Activated T-cell treated with anti-CD3 and anti-CD28 coated beads, Interleukin-2, amount 50 U/mL, for 4 hours (primary cell): ENCODE measurements around the gene EMB. TPM values are rescaled to one million over a fixed set of nuclear protein-coding genes. Genes with fewer than 3 reads are reported as not detected.
"Not testable (repeated sequence)": the region's sequence is repeated elsewhere in the genome, so short reads cannot be mapped to it uniquely, and the experiment has no call there.

Source experiments
- ATAC-seq, 2 donors: fragments of 200-7000 bp; cut with Tn5 transposase; one replicate each; pipeline ENCODE4 v1.10.0; 2021
- DNase-seq: peaks from one replicate; pipeline ENCODE4 v3.0.0-alpha.2; 2020
- H3K27me3 Mint-ChIP-seq: one replicate; pipeline ENCODE4 v1.8.0; 2021; ENCODE audit warnings: low read depth, mixed read lengths
- H3K36me3 Mint-ChIP-seq: one replicate; pipeline ENCODE4 v1.8.0; 2022; ENCODE audit warnings: mixed read lengths; ENCODE audit not compliant: insufficient read depth
- H3K4me1 Mint-ChIP-seq: one replicate; pipeline ENCODE4 v1.8.0; 2021; ENCODE audit warnings: low read depth, mixed read lengths
- H3K4me3 Mint-ChIP-seq: one replicate; pipeline ENCODE4 v1.8.0; 2021; ENCODE audit warnings: mild to moderate bottlenecking, moderate library complexity, mixed read lengths
- H3K9me3 Mint-ChIP-seq: one replicate; pipeline ENCODE4 v1.8.0; 2021; ENCODE audit warnings: mixed read lengths
- total RNA-seq, 3 donors: library from RNA; stranded (reverse); gene quantifications; one replicate each; pipeline ENCODE4 v1.2.1, GENCODE V29; 2021

Gene EMB
- total RNA-seq, 3 donors from 2014 or later: 42.1 to 61.6 (median 57.2) TPM

- H3K27me3 Mint-ChIP-seq: no peaks in the 10 kb centered on the region
- H3K36me3 Mint-ChIP-seq: peaks cover 34% of the 10 kb centered on the region
- H3K4me1 Mint-ChIP-seq: peaks cover 48% of the 10 kb centered on the region
- no peak for ATAC-seq
- no peaks in the 10 kb centered on the region for H3K9me3 Mint-ChIP-seq
- no peak for DNase-seq
- H3K4me3 Mint-ChIP-seq: no peak overlapping the region
Observed at GRCh38 chr5:50406877-50407276, 34.2 kb downstream of the EMB start.

GRCh38 chr5:50401336-50401735 is 39.8 kb downstream of the EMB start:
- peaks cover 34% of the 10 kb centered on the region for H3K4me1 Mint-ChIP-seq
- no peak overlapping the region for H3K4me3 Mint-ChIP-seq
- no peak for ATAC-seq
- no peaks in the 10 kb centered on the region for H3K27me3 Mint-ChIP-seq
- DNase-seq: no peak
- H3K36me3 Mint-ChIP-seq: peaks cover 45% of the 10 kb centered on the region
- H3K9me3 Mint-ChIP-seq: no peaks in the 10 kb centered on the region

GRCh38 chr5:50393925-50394609 is 47.0 kb downstream of the EMB start:
- not testable (repeated sequence) for H3K4me3 Mint-ChIP-seq, ATAC-seq, DNase-seq, H3K27me3 Mint-ChIP-seq, H3K9me3 Mint-ChIP-seq
- Mint-ChIP-seq H3K36me3 (peaks cover 53% of the 10 kb centered on the region), H3K4me1 (peaks cover 32% of the 10 kb centered on the region)

- ATAC-seq, DNase-seq, H3K4me3 Mint-ChIP-seq, H3K27me3 Mint-ChIP-seq: not testable (repeated sequence)
- peaks cover 29% of the 10 kb centered on the region for H3K4me1 Mint-ChIP-seq
- H3K9me3 Mint-ChIP-seq: peaks cover 16% of the 10 kb centered on the region
- H3K36me3 Mint-ChIP-seq: peaks cover 62% of the 10 kb centered on the region
Observed at GRCh38 chr5:50392289-50392688, 48.8 kb downstream of the EMB start.

- Mint-ChIP-seq H3K4me1 (peaks cover 15% of the 10 kb centered on the region), H3K36me3 (peaks cover 51% of the 10 kb centered on the region)
- not testable (repeated sequence) for H3K9me3 Mint-ChIP-seq, DNase-seq, H3K27me3 Mint-ChIP-seq, ATAC-seq, H3K4me3 Mint-ChIP-seq
Observed at GRCh38 chr5:50384381-50384780, 56.7 kb downstream of the EMB start.

- Mint-ChIP-seq H3K4me1 (peaks cover 14% of the 10 kb centered on the region), H3K36me3 (peaks cover 41% of the 10 kb centered on the region)
- not testable (repeated sequence) for H3K4me3 Mint-ChIP-seq, H3K27me3 Mint-ChIP-seq, H3K9me3 Mint-ChIP-seq, ATAC-seq, DNase-seq
Observed at GRCh38 chr5:50376696-50377095, 64.4 kb downstream of the EMB start.

- DNase-seq, H3K4me3 Mint-ChIP-seq, ATAC-seq, H3K27me3 Mint-ChIP-seq: not testable (repeated sequence)
- Mint-ChIP-seq H3K36me3 (peaks cover 35% of the 10 kb centered on the region), H3K9me3 (peaks cover 22% of the 10 kb centered on the region), H3K4me1 (peaks cover 13% of the 10 kb centered on the region)
Observed at GRCh38 chr5:50369287-50370033, 71.6 kb downstream of the EMB start.

- ATAC-seq (no peak), DNase-seq (no peak)
- Mint-ChIP-seq H3K4me3 (no peak overlapping the region), H3K36me3 (peaks cover 25% of the 10 kb centered on the region), H3K9me3 (peaks cover 22% of the 10 kb centered on the region), H3K4me1 (peaks cover 31% of the 10 kb centered on the region), H3K27me3 (no peaks in the 10 kb centered on the region)
Observed at GRCh38 chr5:50365426-50366251, 75.4 kb downstream of the EMB start.

GRCh38 chr5:50364535-50365309 is 76.4 kb downstream of the EMB start:
- Mint-ChIP-seq H3K9me3 (peaks cover 14% of the 10 kb centered on the region), H3K4me1 (peaks cover 31% of the 10 kb centered on the region), H3K36me3 (peaks cover 16% of the 10 kb centered on the region)
- not testable (repeated sequence) for H3K4me3 Mint-ChIP-seq, H3K27me3 Mint-ChIP-seq, ATAC-seq, DNase-seq

- H3K9me3 Mint-ChIP-seq: no peaks in the 10 kb centered on the region
- no peak for ATAC-seq
- no peak for DNase-seq
- H3K36me3 Mint-ChIP-seq: peaks cover 7% of the 10 kb centered on the region
- no peaks in the 10 kb centered on the region for H3K27me3 Mint-ChIP-seq
- peaks cover 16% of the 10 kb centered on the region for H3K4me1 Mint-ChIP-seq
- no peak overlapping the region for H3K4me3 Mint-ChIP-seq
Observed at GRCh38 chr5:50359187-50359586, 81.9 kb downstream of the EMB start.

GRCh38 chr5:50352382-50352781 is 88.7 kb downstream of the EMB start:
- peaks cover 5% of the 10 kb centered on the region for H3K36me3 Mint-ChIP-seq
- H3K27me3 Mint-ChIP-seq: no peaks in the 10 kb centered on the region
- DNase-seq (no peak), ATAC-seq (no peak)
- H3K4me3 Mint-ChIP-seq: no peak overlapping the region
- no peaks in the 10 kb centered on the region for H3K9me3 Mint-ChIP-seq
- H3K4me1 Mint-ChIP-seq: no peaks in the 10 kb centered on the region
